ENCODE measurements around the gene TRHDE.

GRCh38 chr12:72618764-72619163 lies 346.6 kb downstream of the TRHDE start:
- TF ChIP-seq SIN3A (IDR thresholded peaks at IDR 0.05; ENCODE audit: borderline replicate concordance, insufficient read depth, low read depth, low read length) (no peak), CTCF (IDR thresholded peaks at IDR 0.05) (no peak)

Data from Panc1 (cell line).